ENCODE measurements around the gene ALK.

The ALK gene

GRCh38 chr2:29497375-29497774 lies 424.0 kb downstream of the ALK start:
- H3K36me3 ChIP-seq (ENCODE audit: control insufficient read depth, insufficient read depth, low read length), result no peaks in the 10 kb centered on the region
- no peaks in the 10 kb centered on the region for H3K4me1 ChIP-seq (ENCODE audit: control insufficient read depth, insufficient read depth, low read length, poor library complexity, severe bottlenecking)
- no peak overlapping the region for H3K4me3 ChIP-seq (ENCODE audit: insufficient read depth, low read depth, low read length, poor library complexity, severe bottlenecking)
- no peak for DNase-seq
- no peak overlapping the region for H3K27ac ChIP-seq (ENCODE audit: insufficient read depth, low read length, poor library complexity, severe bottlenecking)
- no peaks in the 10 kb centered on the region for H3K9me3 ChIP-seq (ENCODE audit: control insufficient read depth, low read length)
- no peaks in the 10 kb centered on the region for H3K27me3 ChIP-seq (replicated peaks; ENCODE audit: control insufficient read depth, insufficient read depth, low read length, poor library complexity, severe bottlenecking)

- DNase-seq, result no peak
- Histone ChIP-seq H3K27ac (ENCODE audit: insufficient read depth, low read length, poor library complexity, severe bottlenecking) (no peak overlapping the region), H3K36me3 (ENCODE audit: control insufficient read depth, insufficient read depth, low read length) (no peaks in the 10 kb centered on the region), H3K4me3 (ENCODE audit: insufficient read depth, low read depth, low read length, poor library complexity, severe bottlenecking) (no peak overlapping the region), H3K27me3 (replicated peaks; ENCODE audit: control insufficient read depth, insufficient read depth, low read length, poor library complexity, severe bottlenecking) (no peaks in the 10 kb centered on the region), H3K4me1 (ENCODE audit: control insufficient read depth, insufficient read depth, low read length, poor library complexity, severe bottlenecking) (no peaks in the 10 kb centered on the region), H3K9me3 (ENCODE audit: control insufficient read depth, low read length) (no peaks in the 10 kb centered on the region)
Observed at GRCh38 chr2:29496198-29496597, 425.2 kb downstream of the ALK start.

DNA sequence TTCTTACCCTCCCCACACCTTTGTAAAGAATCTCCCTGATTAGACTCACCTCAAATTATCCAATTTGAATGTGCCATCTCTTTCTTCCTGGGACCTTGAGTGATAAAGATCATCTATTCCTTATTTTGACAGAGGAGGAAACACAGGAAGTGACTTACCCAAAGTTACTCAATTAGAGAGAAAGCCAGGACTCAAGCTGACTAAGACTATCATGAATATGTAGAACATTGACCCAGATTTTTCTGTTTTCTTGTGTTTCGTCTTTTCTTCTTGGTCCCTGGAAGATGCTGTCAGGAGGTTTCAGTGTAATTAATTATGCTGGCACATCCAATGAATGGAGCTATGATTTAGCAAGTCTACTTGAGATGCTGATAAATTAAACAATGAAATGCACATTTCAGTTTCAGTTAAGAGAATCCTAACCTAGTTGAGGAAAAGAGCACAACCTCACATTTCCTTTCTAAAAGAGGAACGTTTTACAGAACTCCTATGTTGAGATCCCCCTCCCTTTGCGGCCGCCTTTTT lies 425.8 kb downstream of the ALK start:
- H3K27ac ChIP-seq (ENCODE audit: insufficient read depth, low read length, poor library complexity, severe bottlenecking), result no peak overlapping the region
- H3K9me3 ChIP-seq (ENCODE audit: control insufficient read depth, low read length), result no peaks in the 10 kb centered on the region
- no peak for DNase-seq
- H3K4me1 ChIP-seq (ENCODE audit: control insufficient read depth, insufficient read depth, low read length, poor library complexity, severe bottlenecking), result no peaks in the 10 kb centered on the region
- no peaks in the 10 kb centered on the region for H3K36me3 ChIP-seq (ENCODE audit: control insufficient read depth, insufficient read depth, low read length)
- no peaks in the 10 kb centered on the region for H3K27me3 ChIP-seq (replicated peaks; ENCODE audit: control insufficient read depth, insufficient read depth, low read length, poor library complexity, severe bottlenecking)
- no peak overlapping the region for H3K4me3 ChIP-seq (ENCODE audit: insufficient read depth, low read depth, low read length, poor library complexity, severe bottlenecking)

- Histone ChIP-seq H3K4me3 (ENCODE audit: insufficient read depth, low read depth, low read length, poor library complexity, severe bottlenecking) (no peak overlapping the region), H3K27ac (ENCODE audit: insufficient read depth, low read length, poor library complexity, severe bottlenecking) (no peak overlapping the region), H3K4me1 (ENCODE audit: control insufficient read depth, insufficient read depth, low read length, poor library complexity, severe bottlenecking) (no peaks in the 10 kb centered on the region), H3K9me3 (ENCODE audit: control insufficient read depth, low read length) (no peaks in the 10 kb centered on the region), H3K36me3 (ENCODE audit: control insufficient read depth, insufficient read depth, low read length) (no peaks in the 10 kb centered on the region), H3K27me3 (replicated peaks; ENCODE audit: control insufficient read depth, insufficient read depth, low read length, poor library complexity, severe bottlenecking) (no peaks in the 10 kb centered on the region)
- DNase-seq, result no peak
Observed at GRCh38 chr2:29495068-29495467, 426.3 kb downstream of the ALK start.

DNA sequence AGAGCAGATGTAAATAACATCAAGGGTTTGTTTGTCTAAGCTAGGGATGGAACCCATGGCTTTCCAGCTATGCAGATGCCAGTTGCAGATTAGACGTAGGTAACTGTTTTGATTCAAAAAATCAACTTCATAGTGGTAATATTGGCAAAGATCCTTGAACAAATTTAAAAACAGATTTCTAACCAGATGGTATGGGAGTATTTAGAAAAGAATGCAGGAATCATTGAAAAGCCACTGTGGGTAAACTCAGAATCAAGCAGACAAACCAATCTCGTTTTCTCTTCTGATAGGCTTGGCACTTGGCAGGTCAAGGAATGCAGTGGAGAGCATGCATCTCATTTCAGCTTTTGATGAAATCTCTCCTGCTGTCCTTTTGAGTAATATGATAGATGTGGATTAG lies 428.7 kb downstream of the ALK start:
- H3K27me3 ChIP-seq (replicated peaks; ENCODE audit: control insufficient read depth, insufficient read depth, low read length, poor library complexity, severe bottlenecking), result no peaks in the 10 kb centered on the region
- no peak overlapping the region for H3K27ac ChIP-seq (ENCODE audit: insufficient read depth, low read length, poor library complexity, severe bottlenecking)
- H3K9me3 ChIP-seq (ENCODE audit: control insufficient read depth, low read length), result no peaks in the 10 kb centered on the region
- no peak overlapping the region for H3K4me3 ChIP-seq (ENCODE audit: insufficient read depth, low read depth, low read length, poor library complexity, severe bottlenecking)
- H3K4me1 ChIP-seq (ENCODE audit: control insufficient read depth, insufficient read depth, low read length, poor library complexity, severe bottlenecking), result no peaks in the 10 kb centered on the region
- no peaks in the 10 kb centered on the region for H3K36me3 ChIP-seq (ENCODE audit: control insufficient read depth, insufficient read depth, low read length)
- no peak for DNase-seq

DNA sequence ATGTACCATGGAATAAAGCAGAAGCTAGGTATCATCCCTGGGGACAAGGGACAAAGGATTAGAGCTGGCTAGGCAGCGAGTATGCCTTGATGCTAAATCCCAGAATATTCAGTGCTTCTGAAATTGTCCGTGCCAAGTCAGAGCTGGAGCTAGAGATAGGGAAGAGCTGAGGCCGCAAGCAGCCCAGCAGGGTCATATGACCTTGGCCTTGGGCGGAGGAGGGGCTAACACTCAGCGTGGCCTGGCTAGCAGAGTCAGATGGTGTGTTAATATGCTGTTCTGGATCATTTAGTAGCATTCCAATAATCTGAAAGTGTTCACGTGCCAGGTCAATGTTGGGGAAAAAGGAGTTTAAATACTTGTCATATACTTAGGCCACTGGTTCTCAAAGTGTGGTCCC lies 431.3 kb downstream of the ALK start:
- no peak for DNase-seq
- Histone ChIP-seq H3K27ac (ENCODE audit: insufficient read depth, low read length, poor library complexity, severe bottlenecking) (no peak overlapping the region), H3K4me1 (ENCODE audit: control insufficient read depth, insufficient read depth, low read length, poor library complexity, severe bottlenecking) (no peaks in the 10 kb centered on the region), H3K27me3 (replicated peaks; ENCODE audit: control insufficient read depth, insufficient read depth, low read length, poor library complexity, severe bottlenecking) (no peaks in the 10 kb centered on the region), H3K36me3 (ENCODE audit: control insufficient read depth, insufficient read depth, low read length) (no peaks in the 10 kb centered on the region), H3K9me3 (ENCODE audit: control insufficient read depth, low read length) (no peaks in the 10 kb centered on the region), H3K4me3 (ENCODE audit: insufficient read depth, low read depth, low read length, poor library complexity, severe bottlenecking) (no peak overlapping the region)

DNA sequence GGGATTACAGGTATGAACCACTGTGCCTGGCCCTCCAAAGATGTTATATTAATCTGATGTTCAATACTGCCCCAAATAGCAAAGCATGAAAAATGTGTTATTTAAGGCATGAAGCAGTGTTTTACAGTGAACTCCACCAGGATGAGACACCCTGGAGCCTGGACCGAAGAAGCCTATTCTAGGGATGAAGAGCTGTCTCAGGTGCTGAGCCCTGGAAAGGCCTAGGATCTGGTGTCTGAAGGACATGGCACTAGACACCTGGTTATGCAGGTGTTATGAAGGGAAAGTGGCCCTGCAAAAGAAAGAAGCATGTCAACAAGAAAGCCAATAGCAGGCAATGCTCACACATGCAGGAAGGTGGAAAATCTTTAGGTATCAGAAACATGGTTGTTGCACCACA lies 431.8 kb downstream of the ALK start:
- no peaks in the 10 kb centered on the region for H3K36me3 ChIP-seq (ENCODE audit: control insufficient read depth, insufficient read depth, low read length)
- H3K4me1 ChIP-seq (ENCODE audit: control insufficient read depth, insufficient read depth, low read length, poor library complexity, severe bottlenecking), result no peaks in the 10 kb centered on the region
- no peak overlapping the region for H3K4me3 ChIP-seq (ENCODE audit: insufficient read depth, low read depth, low read length, poor library complexity, severe bottlenecking)
- H3K9me3 ChIP-seq (ENCODE audit: control insufficient read depth, low read length), result no peaks in the 10 kb centered on the region
- no peak for DNase-seq
- H3K27me3 ChIP-seq (replicated peaks; ENCODE audit: control insufficient read depth, insufficient read depth, low read length, poor library complexity, severe bottlenecking), result no peaks in the 10 kb centered on the region
- no peak overlapping the region for H3K27ac ChIP-seq (ENCODE audit: insufficient read depth, low read length, poor library complexity, severe bottlenecking)

GRCh38 chr2:29487967-29488555 lies 433.3 kb downstream of the ALK start:
- DNase-seq, result no peak
- Histone ChIP-seq H3K27me3 (replicated peaks; ENCODE audit: control insufficient read depth, insufficient read depth, low read length, poor library complexity, severe bottlenecking) (no peaks in the 10 kb centered on the region), H3K4me1 (ENCODE audit: control insufficient read depth, insufficient read depth, low read length, poor library complexity, severe bottlenecking) (no peaks in the 10 kb centered on the region), H3K27ac (ENCODE audit: insufficient read depth, low read length, poor library complexity, severe bottlenecking) (no peak overlapping the region), H3K36me3 (ENCODE audit: control insufficient read depth, insufficient read depth, low read length) (no peaks in the 10 kb centered on the region), H3K4me3 (ENCODE audit: insufficient read depth, low read depth, low read length, poor library complexity, severe bottlenecking) (no peak overlapping the region), H3K9me3 (ENCODE audit: control insufficient read depth, low read length) (no peaks in the 10 kb centered on the region)

GRCh38 chr2:29485631-29486030 lies 435.8 kb downstream of the ALK start:
- H3K9me3 ChIP-seq (ENCODE audit: control insufficient read depth, low read length), result no peaks in the 10 kb centered on the region
- no peak overlapping the region for H3K4me3 ChIP-seq (ENCODE audit: insufficient read depth, low read depth, low read length, poor library complexity, severe bottlenecking)
- H3K27me3 ChIP-seq (replicated peaks; ENCODE audit: control insufficient read depth, insufficient read depth, low read length, poor library complexity, severe bottlenecking), result no peaks in the 10 kb centered on the region
- no peaks in the 10 kb centered on the region for H3K4me1 ChIP-seq (ENCODE audit: control insufficient read depth, insufficient read depth, low read length, poor library complexity, severe bottlenecking)
- no peak for DNase-seq
- no peak overlapping the region for H3K27ac ChIP-seq (ENCODE audit: insufficient read depth, low read length, poor library complexity, severe bottlenecking)
- no peaks in the 10 kb centered on the region for H3K36me3 ChIP-seq (ENCODE audit: control insufficient read depth, insufficient read depth, low read length)

DNA sequence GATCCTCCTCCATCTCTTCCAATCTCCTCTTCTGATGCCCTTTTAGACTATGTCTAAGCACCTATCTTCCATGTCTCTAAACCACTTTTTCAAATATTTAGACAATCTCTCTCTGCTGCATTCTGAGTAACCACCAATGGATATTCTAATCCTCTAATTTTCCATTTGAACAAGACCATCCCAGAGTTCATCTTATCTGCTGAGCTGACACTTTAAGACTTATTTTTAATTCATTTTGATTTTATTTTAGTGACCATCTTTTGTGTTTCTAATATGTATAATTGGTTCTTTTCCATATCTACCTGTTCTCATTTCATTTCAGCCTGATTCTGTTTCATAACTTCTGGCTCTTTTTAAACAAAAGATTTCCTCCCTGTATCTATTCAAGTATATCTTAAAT lies 436.3 kb downstream of the ALK start:
- DNase-seq, result no peak
- Histone ChIP-seq H3K36me3 (ENCODE audit: control insufficient read depth, insufficient read depth, low read length) (no peaks in the 10 kb centered on the region), H3K4me3 (ENCODE audit: insufficient read depth, low read depth, low read length, poor library complexity, severe bottlenecking) (no peak overlapping the region), H3K27me3 (replicated peaks; ENCODE audit: control insufficient read depth, insufficient read depth, low read length, poor library complexity, severe bottlenecking) (no peaks in the 10 kb centered on the region), H3K9me3 (ENCODE audit: control insufficient read depth, low read length) (no peaks in the 10 kb centered on the region), H3K4me1 (ENCODE audit: control insufficient read depth, insufficient read depth, low read length, poor library complexity, severe bottlenecking) (no peaks in the 10 kb centered on the region), H3K27ac (ENCODE audit: insufficient read depth, low read length, poor library complexity, severe bottlenecking) (no peak overlapping the region)

All from effector memory CD4-positive, alpha-beta T cell (primary cell).